HG03095 (cell line): Measurements from ENCODE around the gene CXCL16.

ENCODE experiments used
- ATAC-seq: cut with Tn5 transposase; IDR thresholded peaks from one replicate; pipeline ENCODE4 v1.9.1; 2021; ENCODE audit warnings: moderate library complexity; ENCODE audit not compliant: unreplicated experiment

Gene CXCL16

DNA sequence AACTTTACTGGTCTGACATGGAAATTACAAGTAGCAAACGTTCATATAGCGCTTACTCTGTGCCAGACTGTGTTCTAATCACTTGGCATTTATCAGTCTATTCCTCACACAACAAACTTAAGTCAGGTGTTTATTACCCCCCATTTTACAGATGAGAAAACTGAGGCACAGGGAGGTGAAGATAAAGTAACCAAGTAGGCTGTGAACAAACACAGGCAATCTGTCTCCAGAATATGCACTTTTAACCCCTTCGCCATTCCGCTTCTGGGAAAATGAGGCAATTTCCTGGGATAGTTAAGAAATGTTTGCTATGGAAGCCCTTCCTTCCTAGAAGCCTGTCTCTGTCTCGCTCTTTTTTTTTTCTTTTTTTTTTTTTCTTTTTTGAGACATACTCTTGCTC is 12.2 kb upstream of the CXCL16 start:
- no peak for ATAC-seq

DNA sequence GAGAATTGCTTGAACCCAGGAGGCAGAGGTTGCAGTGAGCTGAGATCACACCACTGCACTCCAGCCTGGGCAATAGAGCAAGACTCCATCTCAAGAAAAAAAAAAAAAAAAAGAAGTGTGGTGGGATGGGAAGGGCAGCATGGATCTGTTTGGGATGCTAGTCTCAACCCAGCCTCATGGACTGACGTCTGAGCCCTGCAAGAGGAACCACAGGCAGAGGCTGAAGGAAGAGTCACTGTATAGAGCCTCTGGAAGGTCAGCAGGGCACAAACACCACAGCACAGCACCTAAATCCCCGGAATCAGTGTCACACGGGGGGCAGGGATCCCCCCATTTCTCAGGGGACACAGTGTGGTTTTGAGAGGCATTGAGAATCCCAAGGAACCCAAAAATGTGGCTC is 10.9 kb upstream of the CXCL16 start:
- no peak for ATAC-seq

DNA sequence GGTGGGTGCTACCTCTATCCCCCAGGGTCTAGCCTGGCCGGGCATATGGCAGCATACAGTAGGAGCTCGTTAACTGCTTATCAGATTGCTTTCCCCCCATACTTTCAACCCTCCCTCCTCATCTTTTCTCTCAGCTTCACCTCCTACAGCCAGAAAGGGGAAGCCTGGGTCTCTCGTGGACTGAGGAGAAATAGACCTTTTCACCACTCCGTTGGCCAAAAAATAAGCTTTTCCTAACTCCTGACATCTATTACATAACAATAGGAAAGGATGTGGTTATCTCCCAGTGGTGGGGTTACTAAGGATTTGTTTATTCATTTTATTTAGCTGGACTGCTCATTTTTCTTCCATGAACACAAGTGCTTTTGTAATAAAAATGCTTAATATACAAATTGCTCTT is 9.0 kb upstream of the CXCL16 start:
- ATAC-seq: no peak

DNA sequence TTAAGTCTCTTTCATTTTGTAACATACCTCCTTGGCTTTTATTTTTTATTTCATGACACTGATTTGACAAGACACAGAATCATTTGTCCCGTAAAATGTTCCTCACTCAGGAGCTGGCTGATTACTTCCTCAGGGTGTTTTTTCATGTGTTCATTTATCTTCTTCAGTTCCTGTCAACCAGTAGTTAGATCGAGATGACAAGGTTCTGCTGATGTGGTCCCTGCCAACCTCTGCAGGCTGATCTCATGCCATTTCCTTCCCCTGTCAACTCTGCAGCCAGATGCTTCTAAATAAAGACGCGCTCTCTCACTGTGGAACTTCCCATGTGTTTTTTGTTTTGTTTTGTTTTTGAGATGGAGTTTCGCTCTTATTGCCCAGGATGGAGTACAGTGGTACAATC is 8.1 kb upstream of the CXCL16 start:
- ATAC-seq: no peak

DNA sequence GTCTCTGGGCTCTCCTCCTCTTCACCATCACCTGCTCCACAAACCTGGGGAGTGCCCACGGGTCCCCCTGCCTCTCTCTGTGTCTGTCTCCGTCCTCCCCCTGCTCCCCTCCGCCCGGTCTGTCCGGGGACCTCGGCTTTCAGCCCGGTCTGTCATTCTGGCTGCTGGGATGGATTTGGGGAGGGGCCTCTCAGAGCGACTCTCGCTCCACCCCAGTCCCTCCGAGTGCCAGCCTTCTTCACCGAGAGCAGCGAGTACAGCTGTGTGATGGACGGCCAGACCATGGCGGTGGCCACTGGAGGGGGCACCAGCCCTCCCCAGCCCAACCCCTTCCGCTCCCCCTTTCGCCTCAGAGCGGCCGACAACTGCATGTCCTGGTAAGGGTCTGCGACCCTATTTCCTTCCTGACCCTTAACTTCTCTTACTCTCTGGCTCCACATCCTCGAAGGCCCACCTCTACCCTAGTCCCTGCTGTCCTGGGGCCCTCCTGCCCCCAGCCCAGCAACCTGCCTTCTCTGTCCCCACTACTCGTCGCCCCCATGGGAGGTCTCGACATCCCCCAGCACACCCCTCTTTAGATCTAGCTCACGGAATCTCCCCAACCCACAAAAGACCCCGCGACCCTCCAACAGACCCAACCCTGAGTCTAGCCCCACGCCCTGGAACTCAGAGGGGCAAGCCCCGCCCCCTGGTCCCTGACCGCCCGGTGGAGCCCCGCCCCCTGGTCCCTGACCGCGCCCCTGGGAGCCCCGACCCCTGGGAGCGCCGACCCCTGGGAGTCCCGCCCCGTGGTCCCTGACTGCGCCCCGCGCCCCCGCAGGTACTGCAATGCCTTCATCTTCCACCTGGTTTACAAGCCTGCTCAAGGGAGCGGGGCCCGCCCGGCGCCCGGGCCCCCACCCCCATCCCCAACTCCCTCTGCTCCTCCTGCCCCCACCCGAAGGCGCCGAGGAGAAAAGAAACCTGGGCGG is 5.6 kb upstream of the CXCL16 start:
- ATAC-seq: no peak

DNA sequence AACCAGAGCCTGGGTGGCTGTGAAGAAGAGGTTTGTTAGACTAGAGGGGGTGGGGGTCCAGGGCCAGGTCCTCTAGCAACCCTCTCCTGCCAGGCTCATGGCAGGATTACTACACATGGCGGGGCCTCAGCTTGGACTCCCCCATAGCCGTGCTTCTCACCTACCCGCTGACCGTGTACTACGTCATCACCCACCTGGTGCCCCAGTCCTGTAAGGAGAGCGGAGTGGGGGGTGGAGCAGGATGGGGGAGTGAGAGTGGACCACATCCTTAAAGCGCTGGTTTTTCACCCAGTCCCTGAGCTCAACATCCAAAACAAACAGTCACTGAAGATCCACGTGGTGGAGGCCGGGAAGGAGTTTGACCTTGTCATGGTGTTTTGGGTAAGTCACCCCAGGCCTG is 4.2 kb upstream of the CXCL16 start:
- ATAC-seq: no peak

DNA sequence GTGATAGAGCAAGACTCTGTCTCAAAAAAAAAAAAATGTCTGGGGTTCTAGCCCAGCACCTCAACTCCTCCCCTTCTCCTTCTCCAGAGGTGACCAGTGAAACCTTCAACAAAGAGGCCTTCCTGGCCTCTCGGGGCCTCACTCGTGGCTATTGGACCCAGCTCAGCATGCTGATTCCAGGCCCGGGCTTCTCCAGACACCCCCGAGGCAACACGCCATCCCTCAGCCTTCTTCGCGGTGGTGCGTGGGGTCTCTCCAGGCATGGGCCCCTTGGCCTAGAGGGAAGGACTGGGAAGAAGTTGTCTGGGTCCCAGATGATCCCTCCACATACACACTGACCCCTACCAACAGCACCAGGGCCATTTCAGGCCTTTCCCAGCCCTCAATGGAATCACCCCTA is 3.5 kb upstream of the CXCL16 start:
- no peak for ATAC-seq

DNA sequence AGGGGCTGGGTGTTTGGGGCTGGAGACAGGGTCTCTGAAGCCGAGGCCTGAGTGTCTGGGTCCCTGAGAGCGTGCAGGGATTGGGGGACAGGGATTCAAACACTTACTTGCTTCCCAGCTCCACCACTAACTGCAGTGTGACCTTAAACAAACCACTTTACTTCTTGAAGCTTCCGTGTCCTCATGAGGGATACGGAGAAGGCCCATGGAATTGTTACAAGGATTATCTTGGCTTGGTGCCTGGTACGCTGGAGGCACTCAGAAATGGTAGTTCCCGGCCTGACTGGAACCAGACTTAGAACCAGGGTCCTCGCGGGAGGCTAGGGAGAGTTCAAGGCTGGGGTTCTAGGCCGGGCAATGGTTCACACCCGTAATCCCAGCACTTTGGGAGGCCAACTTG is 2.9 kb upstream of the CXCL16 start:
- no peak for ATAC-seq

DNA sequence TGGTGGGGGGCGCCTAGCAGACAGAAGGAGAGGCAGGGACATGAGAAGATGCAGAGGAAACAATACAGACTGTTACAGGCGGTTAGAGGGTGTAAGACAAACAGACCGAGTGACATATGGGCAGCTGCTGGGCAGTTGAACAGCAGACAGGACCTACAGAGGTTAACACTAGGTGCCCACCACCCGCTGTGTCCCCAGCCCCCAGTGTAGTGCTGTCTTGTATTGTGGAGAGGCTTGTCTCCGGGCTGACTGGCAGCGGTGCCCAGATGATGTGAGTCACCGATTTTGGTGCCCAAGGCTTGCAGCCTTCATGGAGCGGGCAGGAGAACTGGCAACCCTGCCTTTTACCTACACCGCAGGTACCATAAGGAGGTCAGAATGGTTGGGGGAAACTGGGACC is 2.4 kb upstream of the CXCL16 start:
- no peak for ATAC-seq

DNA sequence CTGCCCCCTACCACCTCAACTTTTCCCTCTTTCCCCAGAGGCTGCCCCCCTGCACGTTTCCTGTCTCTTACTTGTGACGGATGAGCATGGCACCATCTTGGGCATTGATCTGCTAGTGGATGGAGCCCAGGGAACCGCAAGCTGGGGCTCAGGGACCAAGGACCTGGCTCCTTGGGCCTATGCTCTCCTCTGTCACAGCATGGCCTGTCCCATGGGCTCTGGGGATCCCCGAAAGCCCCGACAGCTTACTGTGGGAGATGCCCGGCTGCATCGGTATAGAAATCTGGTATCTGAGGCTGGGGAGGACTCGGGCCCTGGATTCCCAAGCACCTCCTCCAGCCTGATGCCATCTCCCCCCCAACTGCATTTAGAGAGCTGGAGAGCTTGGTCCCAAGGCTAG is 1.8 kb upstream of the CXCL16 start:
- ATAC-seq: no peak

DNA sequence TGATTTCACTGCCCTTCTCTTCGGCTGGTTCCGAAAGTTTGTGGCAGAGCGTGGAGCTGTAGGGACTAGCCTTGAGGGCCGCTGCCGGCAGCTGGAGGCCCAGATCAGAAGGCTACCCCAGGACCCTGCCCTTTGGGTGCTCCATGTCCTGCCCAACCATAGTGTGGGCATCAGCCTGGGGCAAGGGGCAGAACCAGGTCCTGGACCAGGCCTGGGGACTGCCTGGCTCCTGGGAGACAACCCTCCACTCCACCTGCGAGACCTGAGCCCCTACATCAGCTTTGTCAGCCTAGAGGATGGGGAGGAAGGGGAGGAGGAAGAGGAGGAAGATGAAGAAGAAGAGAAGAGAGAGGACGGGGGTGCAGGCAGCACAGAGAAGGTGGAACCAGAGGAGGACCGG is 856 bp upstream of the CXCL16 start:
- ATAC-seq: no peak

DNA sequence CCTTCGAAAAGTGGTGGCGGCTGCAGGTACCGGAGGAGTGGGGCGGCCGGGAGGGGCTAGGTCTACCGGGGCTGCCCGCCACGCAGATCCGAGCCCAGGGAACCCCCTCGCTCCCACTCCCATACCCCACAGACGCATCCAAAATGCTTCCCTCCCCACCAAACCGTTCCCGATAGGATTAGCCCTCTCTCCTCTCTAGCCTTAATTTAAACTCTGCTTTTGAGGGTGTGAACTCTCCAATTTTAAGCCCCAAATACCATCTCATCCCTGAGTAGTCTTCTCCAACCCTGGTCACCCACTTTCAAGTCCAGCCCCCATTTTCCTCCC is 260 bp upstream of the CXCL16 start:
- no peak for ATAC-seq

DNA sequence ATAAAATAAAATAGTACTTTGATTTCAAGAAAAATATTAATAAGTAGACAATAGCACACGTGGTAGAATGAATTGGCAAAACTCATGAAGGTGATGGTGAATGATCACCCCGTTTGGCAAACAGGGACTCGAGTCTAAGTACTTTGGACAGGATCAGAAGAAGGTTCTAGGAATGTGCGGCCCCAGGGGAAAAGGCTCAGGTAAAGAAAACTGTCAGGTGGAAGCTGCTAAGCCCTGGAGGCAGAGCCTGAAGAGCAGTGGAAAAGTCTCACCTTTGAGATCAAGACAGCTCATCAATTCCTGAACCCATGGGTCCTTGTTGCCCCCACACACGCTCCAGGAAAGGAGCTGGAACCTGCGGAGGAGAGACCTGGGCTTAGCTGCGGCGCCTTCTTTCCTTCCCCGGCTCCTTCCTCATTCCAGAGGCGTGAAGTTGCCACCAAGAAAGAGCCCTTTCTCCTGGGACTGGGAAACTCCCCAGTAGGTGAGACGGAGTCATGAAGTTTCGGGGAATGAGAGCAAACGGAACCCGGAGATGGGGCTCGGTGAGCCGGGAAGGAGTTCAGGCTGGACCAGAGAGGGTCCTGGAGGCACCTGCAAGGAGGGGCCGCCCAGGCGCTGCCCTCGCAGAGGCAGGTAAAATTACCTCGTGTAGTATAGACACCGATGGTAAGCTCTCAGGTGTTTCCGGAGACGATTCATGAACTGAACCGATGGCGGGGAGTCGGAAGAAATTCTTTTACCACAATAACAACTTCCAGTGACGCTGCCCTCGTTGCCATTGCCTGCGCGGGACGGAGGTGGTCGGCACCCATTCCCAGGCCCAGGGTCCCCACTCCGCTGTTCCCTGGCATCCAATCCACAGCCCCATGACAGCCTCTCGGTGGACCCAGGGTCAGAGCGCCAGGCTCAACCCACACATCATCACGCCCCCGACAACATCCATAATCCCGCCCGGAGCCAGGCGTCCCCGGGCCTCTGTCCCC is 1.3 kb downstream of the CXCL16 start:
- no peak for ATAC-seq

DNA sequence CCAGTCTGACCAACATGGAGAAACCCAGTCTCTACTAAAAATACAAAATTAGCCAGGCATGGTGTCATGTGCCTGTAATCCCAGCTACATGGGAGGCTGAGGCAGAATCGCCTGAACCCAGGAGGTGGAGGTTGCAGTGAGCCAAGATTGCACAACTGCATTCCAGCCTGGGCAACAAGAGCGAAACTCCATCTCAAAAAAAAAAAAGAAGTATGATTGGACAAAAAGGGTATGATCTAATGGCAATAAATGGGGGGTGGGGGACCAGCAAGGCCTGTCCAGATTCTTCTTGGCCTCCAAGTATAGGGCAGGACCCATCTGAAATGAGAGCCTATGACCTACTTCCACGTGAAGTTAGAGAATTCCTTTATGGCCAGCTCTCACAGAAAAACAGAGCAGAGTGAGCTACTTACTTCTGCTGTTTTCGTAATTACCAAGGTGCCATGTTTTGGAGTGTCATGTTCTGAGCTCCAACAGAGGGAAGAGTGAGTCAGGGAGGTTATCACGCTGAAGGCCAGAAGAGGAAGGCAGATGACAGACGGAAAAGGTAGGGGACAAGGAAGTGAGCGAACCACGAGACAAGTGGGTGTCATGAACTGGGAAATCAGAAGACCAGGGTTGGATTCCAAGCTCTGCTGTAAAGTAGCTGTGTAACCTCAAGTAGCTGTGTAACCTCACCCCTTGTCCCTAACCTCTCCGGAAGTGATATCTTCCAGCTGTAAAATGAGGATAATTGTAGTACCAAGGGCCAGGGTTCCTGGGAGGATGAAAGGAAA is 3.7 kb downstream of the CXCL16 start:
- no peak for ATAC-seq

DNA sequence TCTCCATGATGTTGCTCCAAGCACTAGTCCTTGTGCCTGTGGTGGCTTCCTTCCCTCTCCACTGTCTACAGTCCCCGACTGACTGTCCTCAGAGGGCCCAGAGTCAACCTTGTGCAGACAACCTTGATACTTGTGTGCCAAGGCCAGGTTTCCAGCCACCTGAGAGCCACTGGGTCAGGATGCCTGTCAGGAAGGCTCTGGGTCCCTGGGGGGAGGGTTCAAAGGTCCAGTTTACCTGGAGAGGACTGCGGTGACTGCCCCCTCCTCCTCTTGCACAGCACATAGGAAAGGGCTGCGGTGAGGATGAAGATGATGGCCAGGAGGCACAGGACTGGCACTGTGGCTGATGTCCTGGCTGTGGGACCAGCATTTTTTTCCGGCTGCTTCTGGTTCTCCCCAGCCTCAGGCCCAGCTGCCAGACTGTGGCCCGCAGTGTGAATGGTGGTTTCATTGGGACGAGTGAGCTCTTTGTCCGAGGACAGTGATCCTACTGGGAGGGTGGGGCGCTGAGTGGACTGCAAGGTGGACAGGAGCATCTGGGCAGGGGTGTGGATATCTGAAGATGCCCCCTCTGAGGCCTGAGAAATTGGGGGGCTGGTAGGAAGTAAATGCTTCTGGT is 4.8 kb downstream of the CXCL16 start:
- ATAC-seq: no peak

DNA sequence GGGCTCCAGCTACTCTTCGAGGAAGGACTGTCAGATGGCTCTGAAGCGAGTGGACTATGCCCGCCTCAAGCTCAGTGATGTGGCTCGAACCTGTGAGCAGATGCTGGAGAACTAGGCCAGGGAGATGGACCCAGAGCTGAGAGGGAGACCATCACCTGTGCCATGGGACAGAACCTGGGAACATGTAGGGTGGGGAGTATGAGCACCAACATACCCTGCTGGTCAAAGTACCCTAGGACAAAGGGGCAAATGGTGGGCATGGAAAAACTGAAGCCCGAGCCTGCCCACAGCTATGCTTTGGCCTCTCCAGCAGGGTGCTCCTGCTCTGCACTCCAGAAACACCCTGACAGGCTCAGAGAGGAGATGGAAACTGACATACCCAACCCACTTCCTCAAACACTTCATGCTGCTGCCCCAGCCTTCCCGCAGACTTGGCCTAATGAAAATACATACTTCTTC is 6.6 kb downstream of the CXCL16 start:
- ATAC-seq: no peak

DNA sequence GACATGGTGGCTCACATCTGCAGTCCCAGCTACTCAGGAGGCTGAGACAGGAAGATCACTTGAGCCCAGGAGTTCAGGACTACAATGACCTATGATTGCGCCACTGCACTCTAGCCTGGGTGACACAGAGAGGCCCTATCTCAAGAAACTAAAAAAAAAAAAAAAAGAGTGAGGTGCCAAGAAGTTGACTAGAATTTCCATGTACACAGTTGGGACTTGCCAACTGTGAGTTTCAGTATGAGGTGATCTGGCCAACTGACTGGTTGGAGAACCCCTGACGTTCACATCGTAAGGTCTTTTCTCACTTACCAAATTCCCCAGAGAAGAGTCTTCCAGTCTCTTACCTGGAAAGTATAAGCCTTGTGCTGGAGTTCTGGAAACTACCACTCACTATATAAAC is 11.6 kb downstream of the CXCL16 start:
- ATAC-seq: no peak

DNA sequence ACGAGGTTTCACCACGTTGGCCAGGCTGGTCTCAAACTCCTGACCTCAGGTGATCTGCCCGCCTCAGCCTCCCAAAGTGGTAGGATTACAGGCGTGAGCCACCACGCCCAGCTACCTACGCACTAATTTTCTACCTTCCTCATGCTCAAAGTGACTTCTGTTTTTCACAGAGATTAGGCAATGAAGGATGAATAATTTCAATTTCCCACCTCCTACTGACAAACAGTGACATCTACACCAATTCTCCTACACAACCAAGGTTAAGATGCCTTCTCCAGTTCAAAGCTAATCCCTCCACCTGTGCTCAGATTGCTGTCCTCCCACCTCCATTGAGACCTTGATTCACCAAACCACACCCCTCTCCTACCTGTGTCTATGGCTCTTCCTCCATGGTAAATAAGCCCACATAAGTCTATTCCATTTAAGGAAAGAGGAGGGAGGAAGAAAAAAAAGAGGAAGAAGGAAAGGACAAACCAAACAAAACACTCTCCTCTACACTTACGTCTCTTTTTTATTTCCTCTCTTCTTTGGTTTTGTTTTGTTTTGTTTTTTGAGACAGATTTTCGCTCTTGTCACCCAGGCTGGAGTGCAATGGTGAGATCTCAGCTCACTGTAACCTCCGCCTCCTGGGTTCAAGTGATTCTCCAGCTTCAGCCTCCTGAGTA is 13.9 kb downstream of the CXCL16 start:
- ATAC-seq: no peak

DNA sequence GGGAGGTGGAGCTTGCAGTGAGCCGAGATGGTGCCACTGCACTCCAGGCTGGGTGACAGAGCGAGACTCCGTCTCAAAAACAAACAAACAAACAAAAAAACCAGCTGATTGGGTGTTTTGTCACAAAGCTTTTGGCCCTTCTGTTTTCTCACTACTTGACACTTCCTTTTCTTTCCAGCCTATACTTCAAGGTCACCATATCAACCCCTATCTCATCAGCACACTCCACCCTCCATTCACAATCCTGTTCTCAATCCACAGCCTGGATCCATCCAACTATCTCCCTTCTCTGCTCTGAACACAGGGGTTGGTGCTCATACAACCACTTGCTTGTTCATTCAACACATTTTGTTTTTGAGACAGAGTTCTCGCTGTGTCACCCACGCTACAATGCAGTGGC is 15.1 kb downstream of the CXCL16 start:
- ATAC-seq: no peak

DNA sequence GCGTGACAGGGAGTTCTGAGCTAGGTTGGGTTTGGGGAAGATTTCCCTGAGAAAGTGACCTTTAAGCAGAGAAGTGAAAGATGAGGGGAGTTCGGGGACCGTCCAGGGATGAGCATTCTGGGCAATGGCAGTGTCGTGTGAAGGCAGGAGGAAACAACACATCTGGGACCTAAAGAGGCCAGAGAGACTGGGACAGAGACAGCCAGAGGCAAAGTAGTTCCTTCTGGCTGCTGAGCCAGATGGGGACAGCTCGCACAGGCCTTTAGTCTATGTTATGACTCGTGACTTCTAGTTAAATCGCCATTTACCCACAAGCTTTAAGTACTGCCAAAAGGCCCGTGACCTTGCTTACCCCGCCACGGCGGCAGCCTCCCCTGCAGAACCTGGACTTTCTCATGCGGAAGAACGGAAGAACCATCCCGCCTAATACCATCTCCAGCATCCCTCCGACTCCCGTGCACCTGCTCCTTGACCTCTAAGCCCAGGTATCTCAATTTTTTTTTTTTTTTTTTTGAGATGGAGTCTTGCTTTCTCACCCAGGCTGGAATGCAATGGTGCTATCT is 17.0 kb downstream of the CXCL16 start:
- no peak for ATAC-seq
